ENCODE data around the gene CFAP65. TPM values are rescaled to one million over a fixed set of nuclear protein-coding genes. Genes with fewer than 3 reads are reported as not detected.

Gene CFAP65
- polyA plus RNA-seq, 3 donors = not detected

- Histone ChIP-seq H3K36me3 (replicated peaks in 1 of 2; ENCODE audit: control insufficient read depth in 1 of 2, insufficient read depth in 2 of 2, low read length in 2 of 2) (peaks cover 0 to 12% of the 10 kb centered on the region in 2 donors), H3K27ac (ENCODE audit: low read depth in 1 of 2, low read length in 2 of 2) (no peak overlapping the region), H2AFZ (ENCODE audit: insufficient read depth, low read depth, low read length, poor library complexity, severe bottlenecking) (no peak overlapping the region), H3K4me3 (replicated peaks in 1 of 3; ENCODE audit: low read depth in 2 of 3, low read length in 3 of 3) (no peak overlapping the region), H3K9me3 (replicated peaks in 1 of 2; ENCODE audit: control insufficient read depth in 1 of 2, insufficient read depth in 1 of 2, low read length in 2 of 2) (no peaks in the 10 kb centered on the region), H3K9ac (ENCODE audit: insufficient read depth, low read length, poor library complexity, severe bottlenecking) (no peak overlapping the region), H3K27me3 (ENCODE audit: control insufficient read depth in 2 of 2, insufficient read depth in 2 of 2, low read length in 2 of 2) (peaks cover 3% of the 10 kb centered on the region in 2 donors), H3K4me2 (replicated peaks; ENCODE audit: extremely low read depth, low read length, poor library complexity, severe bottlenecking) (no peak overlapping the region), H3K4me1 (ENCODE audit: control insufficient read depth in 1 of 2, insufficient read depth in 2 of 2, low read length in 2 of 2) (peaks cover 7 to 8% of the 10 kb centered on the region in 2 donors), H3K79me2 (ENCODE audit: insufficient read depth, low read length) (no peaks in the 10 kb centered on the region), H4K20me1 (ENCODE audit: insufficient read depth, low read length) (no peaks in the 10 kb centered on the region)
- no peaks in the 10 kb centered on the region for H3K9me3 Mint-ChIP-seq
- intact Hi-C loops (cut with micrococcal nuclease) = no loop called here
- H3K4me1 Mint-ChIP-seq = peaks cover 7% of the 10 kb centered on the region
- H3K4me3 Mint-ChIP-seq = no peak overlapping the region
- WGBS (ENCODE audit: insufficient coverage) = 84% methylated on average over 3 of the region's 6 CpGs
- no peak overlapping the region for H3K27ac Mint-ChIP-seq
- no peak for TF ChIP-seq CTCF (IDR thresholded peaks at IDR 0.05)
- peaks cover 19 to 22% of the 10 kb centered on the region in 2 donors for H3K36me3 Mint-ChIP-seq
- no peak for DNase-seq
- peaks cover 3 to 16% (median 14%) of the 10 kb centered on the region in 3 donors for H3K27me3 Mint-ChIP-seq (ENCODE audit: low read depth in 3 of 3)
These were observed 30.0 kb upstream of the CFAP65 start for GRCh38 chr2:219071131-219071816.

- intact Hi-C loops (cut with micrococcal nuclease) = no loop called here
- no peaks in the 10 kb centered on the region for H3K79me2 ChIP-seq (ENCODE audit: insufficient read depth, low read length)
- no peaks in the 10 kb centered on the region for H4K20me1 ChIP-seq (ENCODE audit: insufficient read depth, low read length)
- peak overlapping the region in 1 of 2 donors; percentile 49 for H3K4me3 Mint-ChIP-seq
- WGBS (ENCODE audit: insufficient coverage) = no CpG with 5 or more reads among the region's 1 CpG
- H3K27me3 ChIP-seq (ENCODE audit: control insufficient read depth in 2 of 2, insufficient read depth in 2 of 2, low read length in 2 of 2) = peaks cover 45 to 52% of the 10 kb centered on the region in 2 donors
- no peak overlapping the region for H3K27ac Mint-ChIP-seq
- H3K4me2 ChIP-seq (replicated peaks; ENCODE audit: extremely low read depth, low read length, poor library complexity, severe bottlenecking) = no peak overlapping the region
- no peak overlapping the region for H2AFZ ChIP-seq (ENCODE audit: insufficient read depth, low read depth, low read length, poor library complexity, severe bottlenecking)
- H3K27ac ChIP-seq (ENCODE audit: low read depth in 1 of 2, low read length in 2 of 2) = no peak overlapping the region
- H3K9ac ChIP-seq (ENCODE audit: insufficient read depth, low read length, poor library complexity, severe bottlenecking) = no peak overlapping the region
- H3K27me3 Mint-ChIP-seq (ENCODE audit: low read depth in 3 of 3) = peaks cover 41 to 63% (median 48%) of the 10 kb centered on the region in 3 donors
- no peaks in the 10 kb centered on the region for H3K36me3 ChIP-seq (replicated peaks in 1 of 2; ENCODE audit: control insufficient read depth in 1 of 2, insufficient read depth in 2 of 2, low read length in 2 of 2)
- H3K9me3 ChIP-seq (replicated peaks in 1 of 2; ENCODE audit: control insufficient read depth in 1 of 2, insufficient read depth in 1 of 2, low read length in 2 of 2) = peaks cover 0 to 16% of the 10 kb centered on the region in 2 donors
- H3K4me3 ChIP-seq (replicated peaks in 1 of 3; ENCODE audit: low read depth in 2 of 3, low read length in 3 of 3) = no peak overlapping the region
- H3K36me3 Mint-ChIP-seq = peaks cover 0 to 4% of the 10 kb centered on the region in 2 donors
- peaks cover 0 to 10% (median 0%) of the 10 kb centered on the region in 7 donors for H3K9me3 Mint-ChIP-seq
- DNase-seq = no peak
- peaks cover 0 to 6% of the 10 kb centered on the region in 2 donors for H3K4me1 ChIP-seq (ENCODE audit: control insufficient read depth in 1 of 2, insufficient read depth in 2 of 2, low read length in 2 of 2)
- H3K4me1 Mint-ChIP-seq = peaks cover 2% of the 10 kb centered on the region
- no peak for TF ChIP-seq CTCF (IDR thresholded peaks at IDR 0.05)
These were observed 24.2 kb upstream of the CFAP65 start for GRCh38 chr2:219065484-219065883.
